GM23248 (cell line): Measurements from ENCODE around the gene ARHGAP26.

Experiments used
- EZH2 ChIP-seq: fragments of 200-600 bp; sonication (generic); IDR thresholded peaks from 2 replicates; pipeline ENCODE4 v1.6.1; 2018; ENCODE audit warnings: antibody characterized with exemption, mild to moderate bottlenecking; ENCODE audit not compliant: insufficient read depth, poor library complexity, severe bottlenecking
- EZH2phosphoT487 ChIP-seq: fragments of 200-600 bp; sonication (generic); IDR thresholded peaks from 2 replicates; pipeline ENCODE4 v1.6.1; 2018; ENCODE audit warnings: antibody characterized with exemption, moderate library complexity, mild to moderate bottlenecking, low read depth; ENCODE audit not compliant: insufficient read depth

GRCh38 chr5:143248391-143248790 lies 478.2 kb downstream of the ARHGAP26 start:
- TF ChIP-seq EZH2phosphoT487 (no peak), EZH2 (no peak)
